ENCODE data around the gene NFIA.

NFIA gene

GRCh38 chr1:61098906-61099437 is 16.6 kb downstream of the NFIA start:
- no peak for DNase-seq

- no peak for DNase-seq
Measured at GRCh38 chr1:61100578-61100977, 18.2 kb downstream of the NFIA start.

- DNase-seq: peak in 1 of 51 donors; percentile 41
Measured at GRCh38 chr1:61101536-61101935, 19.2 kb downstream of the NFIA start.

GRCh38 chr1:61102041-61102440 is 19.7 kb downstream of the NFIA start:
- no peak for DNase-seq

- no peak for DNase-seq
Measured at GRCh38 chr1:61102621-61103020, 20.3 kb downstream of the NFIA start.

GRCh38 chr1:61104220-61104671 is 21.9 kb downstream of the NFIA start:
- no peak for DNase-seq

- no peak for DNase-seq
Measured at GRCh38 chr1:61107638-61108037, 25.3 kb downstream of the NFIA start.

- no peak for DNase-seq
Measured at GRCh38 chr1:61109158-61109557, 26.8 kb downstream of the NFIA start.

- no peak for DNase-seq
Measured at GRCh38 chr1:61109910-61110309, 27.5 kb downstream of the NFIA start.

GRCh38 chr1:61110554-61110953 is 28.2 kb downstream of the NFIA start:
- no peak for DNase-seq

- DNase-seq: no peak
Measured at GRCh38 chr1:61111084-61112004, 29.0 kb downstream of the NFIA start.

- no peak for DNase-seq
Measured at GRCh38 chr1:61114178-61114870, 32.0 kb downstream of the NFIA start.

- DNase-seq: no peak
Measured at GRCh38 chr1:61115436-61115835, 33.1 kb downstream of the NFIA start.

- no peak for DNase-seq
Measured at GRCh38 chr1:61116421-61116820, 34.1 kb downstream of the NFIA start.

GRCh38 chr1:61117283-61117682 is 34.9 kb downstream of the NFIA start:
- DNase-seq: no peak

- DNase-seq: no peak
Measured at GRCh38 chr1:61119085-61119484, 36.7 kb downstream of the NFIA start.

- peak in 1 of 51 donors; percentile 57 for DNase-seq
Measured at GRCh38 chr1:61120246-61120840, 38.0 kb downstream of the NFIA start.

GRCh38 chr1:61120998-61121397 is 38.6 kb downstream of the NFIA start:
- DNase-seq: peak in 1 of 51 donors; percentile 50

GRCh38 chr1:61121631-61122030 is 39.3 kb downstream of the NFIA start:
- peak in 1 of 51 donors; percentile 39 for DNase-seq

GRCh38 chr1:61122389-61122788 is 40.0 kb downstream of the NFIA start:
- peak in 1 of 51 donors; percentile 42 for DNase-seq

GRCh38 chr1:61123326-61123725 is 41.0 kb downstream of the NFIA start:
- peak in 1 of 51 donors; percentile 60 for DNase-seq

GRCh38 chr1:61124078-61124477 is 41.7 kb downstream of the NFIA start:
- DNase-seq: peak in 2 of 51 donors; percentile 37 to 54

All from hypothalamus (tissue), 51 donors.